Activated naive CD4-positive, alpha-beta T cell treated with anti-CD3 and anti-CD28 coated beads, Interleukin-2, amount 10 ng/mL, durations not matched to agents 7 days and 5 days (primary cell): ENCODE results near the gene ATXN7L3B.
"Not testable (repeated sequence)": the region's sequence is repeated elsewhere in the genome, so short reads cannot be mapped to it uniquely, and the experiment has no call there.

Source experiments
- CTCF ChIA-PET: fragments of 350-600 bp; sonication (Branson Sonifier 250); formaldehyde crosslinking; loops from one replicate; lab custom pipeline; 2021; ENCODE audit warnings: antibody characterized with exemption; lab: Charles Lee
- DNase-seq: peaks from one replicate; pipeline ENCODE4 v3.0.0-alpha.2; 2020
- H3K27ac Mint-ChIP-seq: one replicate; pipeline ENCODE4 v1.8.0; 2021; ENCODE audit warnings: mild to moderate bottlenecking, moderate library complexity, mixed read lengths
- H3K27me3 Mint-ChIP-seq: one replicate; pipeline ENCODE4 v1.8.0; 2021; ENCODE audit warnings: mild to moderate bottlenecking, mixed read lengths
- H3K36me3 Mint-ChIP-seq: one replicate; pipeline ENCODE4 v1.8.0; 2021; ENCODE audit warnings: mixed read lengths
- H3K4me1 Mint-ChIP-seq: one replicate; pipeline ENCODE4 v1.8.0; 2021; ENCODE audit warnings: mixed read lengths
- H3K4me3 Mint-ChIP-seq: one replicate; pipeline ENCODE4 v1.8.0; 2021; ENCODE audit warnings: mild to moderate bottlenecking, moderate library complexity, mixed read lengths
- H3K9me3 Mint-ChIP-seq: one replicate; pipeline ENCODE4 v1.8.0; 2021; ENCODE audit warnings: mixed read lengths

Gene ATXN7L3B

GRCh38 chr12:74537707-74538385 lies at the start of gene ATXN7L3B:
ATXN7L3B (plus strand) TSS chr12:74537835; CDS start chr12:74538113, 278 bp downstream.
- no peaks in the 10 kb centered on the region for H3K27me3 Mint-ChIP-seq
- CTCF ChIA-PET = interaction anchor here (1.0 kb wide), 1 partner anchor 35 kb away, joined by 3 read pairs; no protein-coding TSS in a partner anchor
- peak; percentile 96 for DNase-seq
- H3K27ac Mint-ChIP-seq = peak within 1 kb of the TSS; percentile 95
- H3K4me3 Mint-ChIP-seq = peak within 1 kb of the TSS; percentile 97
- peaks cover 45% of the 10 kb centered on the region for H3K4me1 Mint-ChIP-seq
- peaks cover 46% of the 10 kb centered on the region for H3K36me3 Mint-ChIP-seq
- H3K9me3 Mint-ChIP-seq = no peaks in the 10 kb centered on the region

- Mint-ChIP-seq H3K27ac (no peak overlapping the region), H3K4me3 (no peak overlapping the region), H3K9me3 (no peaks in the 10 kb centered on the region), H3K4me1 (peaks cover 2% of the 10 kb centered on the region), H3K27me3 (no peaks in the 10 kb centered on the region), H3K36me3 (no peaks in the 10 kb centered on the region)
- CTCF ChIA-PET = no interaction called here
- no peak for DNase-seq
Observed at GRCh38 chr12:74488134-74488533, 49.5 kb upstream of the ATXN7L3B start.

GRCh38 chr12:74489543-74489942 lies 48.1 kb upstream of the ATXN7L3B start:
- no peaks in the 10 kb centered on the region for H3K36me3 Mint-ChIP-seq
- CTCF ChIA-PET = no interaction called here
- peaks cover 2% of the 10 kb centered on the region for H3K4me1 Mint-ChIP-seq
- no peak for DNase-seq
- no peak overlapping the region for H3K4me3 Mint-ChIP-seq
- no peaks in the 10 kb centered on the region for H3K27me3 Mint-ChIP-seq
- H3K27ac Mint-ChIP-seq = no peak overlapping the region
- H3K9me3 Mint-ChIP-seq = no peaks in the 10 kb centered on the region

GRCh38 chr12:74490390-74491064 lies 47.1 kb upstream of the ATXN7L3B start:
- CTCF ChIA-PET = no interaction called here
- H3K27ac Mint-ChIP-seq = no peak overlapping the region

GRCh38 chr12:74491374-74491773 lies 46.3 kb upstream of the ATXN7L3B start:
- CTCF ChIA-PET = interaction anchor here (0.6 kb wide), 1 partner anchor 62 kb away, joined by 5 read pairs; no protein-coding TSS in a partner anchor
- no peak overlapping the region for H3K4me3 Mint-ChIP-seq
- H3K9me3 Mint-ChIP-seq = no peaks in the 10 kb centered on the region
- H3K4me1 Mint-ChIP-seq = peaks cover 2% of the 10 kb centered on the region
- H3K27me3 Mint-ChIP-seq = no peaks in the 10 kb centered on the region
- H3K27ac Mint-ChIP-seq = no peak overlapping the region
- H3K36me3 Mint-ChIP-seq = no peaks in the 10 kb centered on the region
- no peak for DNase-seq

More at GRCh38 chr12:74490390-74491064, 47.1 kb upstream of the ATXN7L3B start:
- no peak for DNase-seq
- Mint-ChIP-seq H3K4me3 (peak overlapping the region; percentile 61), H3K9me3 (no peaks in the 10 kb centered on the region), H3K36me3 (no peaks in the 10 kb centered on the region), H3K4me1 (peaks cover 2% of the 10 kb centered on the region), H3K27me3 (no peaks in the 10 kb centered on the region)

- CTCF ChIA-PET = no interaction called here
- H3K36me3 Mint-ChIP-seq = no peaks in the 10 kb centered on the region
- H3K9me3 Mint-ChIP-seq = no peaks in the 10 kb centered on the region
- DNase-seq = no peak
- H3K4me1 Mint-ChIP-seq = no peaks in the 10 kb centered on the region
- H3K27me3 Mint-ChIP-seq = no peaks in the 10 kb centered on the region
- no peak overlapping the region for H3K4me3 Mint-ChIP-seq
- H3K27ac Mint-ChIP-seq = no peak overlapping the region
Observed at GRCh38 chr12:74499192-74499591, 38.4 kb upstream of the ATXN7L3B start.

GRCh38 chr12:74508873-74509657 lies 28.6 kb upstream of the ATXN7L3B start:
- H3K27me3 Mint-ChIP-seq, H3K9me3 Mint-ChIP-seq, CTCF ChIA-PET, H3K27ac Mint-ChIP-seq, H3K36me3 Mint-ChIP-seq, H3K4me1 Mint-ChIP-seq, H3K4me3 Mint-ChIP-seq, DNase-seq: not testable (repeated sequence)

- H3K36me3 Mint-ChIP-seq = no peaks in the 10 kb centered on the region
- no peaks in the 10 kb centered on the region for H3K27me3 Mint-ChIP-seq
- H3K27ac Mint-ChIP-seq = no peak overlapping the region
- H3K9me3 Mint-ChIP-seq = no peaks in the 10 kb centered on the region
- DNase-seq = no peak
- CTCF ChIA-PET = no interaction called here
- H3K4me1 Mint-ChIP-seq = no peaks in the 10 kb centered on the region
- no peak overlapping the region for H3K4me3 Mint-ChIP-seq
Observed at GRCh38 chr12:74509886-74510285, 27.7 kb upstream of the ATXN7L3B start.

- no peaks in the 10 kb centered on the region for H3K9me3 Mint-ChIP-seq
- no peaks in the 10 kb centered on the region for H3K4me1 Mint-ChIP-seq
- H3K4me3 Mint-ChIP-seq = no peak overlapping the region
- H3K36me3 Mint-ChIP-seq = no peaks in the 10 kb centered on the region
- DNase-seq = no peak
- no peaks in the 10 kb centered on the region for H3K27me3 Mint-ChIP-seq
- H3K27ac Mint-ChIP-seq = no peak overlapping the region
- CTCF ChIA-PET = no interaction called here
Observed at GRCh38 chr12:74514098-74514872, 23.4 kb upstream of the ATXN7L3B start.

- CTCF ChIA-PET = no interaction called here
- H3K4me3 Mint-ChIP-seq = no peak overlapping the region
- no peak overlapping the region for H3K27ac Mint-ChIP-seq
- no peaks in the 10 kb centered on the region for H3K36me3 Mint-ChIP-seq
- DNase-seq = no peak
- H3K27me3 Mint-ChIP-seq = no peaks in the 10 kb centered on the region
- no peaks in the 10 kb centered on the region for H3K9me3 Mint-ChIP-seq
- no peaks in the 10 kb centered on the region for H3K4me1 Mint-ChIP-seq
Observed at GRCh38 chr12:74515849-74516248, 21.8 kb upstream of the ATXN7L3B start.

GRCh38 chr12:74526535-74526934 lies 11.1 kb upstream of the ATXN7L3B start:
- Mint-ChIP-seq H3K9me3 (no peaks in the 10 kb centered on the region), H3K27ac (no peak overlapping the region), H3K27me3 (no peaks in the 10 kb centered on the region), H3K4me1 (no peaks in the 10 kb centered on the region), H3K4me3 (no peak overlapping the region), H3K36me3 (no peaks in the 10 kb centered on the region)
- CTCF ChIA-PET = no interaction called here
- DNase-seq = no peak

- CTCF ChIA-PET = no interaction called here
- Mint-ChIP-seq H3K4me1 (no peaks in the 10 kb centered on the region), H3K27ac (no peak overlapping the region), H3K4me3 (no peak overlapping the region), H3K27me3 (no peaks in the 10 kb centered on the region), H3K9me3 (no peaks in the 10 kb centered on the region), H3K36me3 (no peaks in the 10 kb centered on the region)
- no peak for DNase-seq
Observed at GRCh38 chr12:74527491-74527890, 10.1 kb upstream of the ATXN7L3B start.

GRCh38 chr12:74530676-74531075 lies 7.0 kb upstream of the ATXN7L3B start:
- Mint-ChIP-seq H3K36me3 (no peaks in the 10 kb centered on the region), H3K4me3 (no peak overlapping the region), H3K27me3 (no peaks in the 10 kb centered on the region), H3K9me3 (no peaks in the 10 kb centered on the region), H3K4me1 (peaks cover 4% of the 10 kb centered on the region), H3K27ac (no peak overlapping the region)
- no peak for DNase-seq
- CTCF ChIA-PET = no interaction called here

GRCh38 chr12:74535536-74535935 lies 2.1 kb upstream of the ATXN7L3B start:
- peaks cover 30% of the 10 kb centered on the region for H3K4me1 Mint-ChIP-seq
- peaks cover 29% of the 10 kb centered on the region for H3K36me3 Mint-ChIP-seq
- no peak for DNase-seq
- no peaks in the 10 kb centered on the region for H3K9me3 Mint-ChIP-seq
- H3K27ac Mint-ChIP-seq = no peak overlapping the region
- CTCF ChIA-PET = no interaction called here
- H3K27me3 Mint-ChIP-seq = no peaks in the 10 kb centered on the region
- H3K4me3 Mint-ChIP-seq = no peak overlapping the region
